Activated CD8-positive, alpha-beta memory T cell treated with anti-CD3 and anti-CD28 coated beads, Interleukin-2, amount 50 U/mL, for 24 hours (primary cell): ENCODE results near the gene SETDB2.

Source experiments
- DNase-seq: peaks from one replicate; pipeline ENCODE4 v3.0.0-alpha.2; 2020; ENCODE audit errors: extremely low read depth

SETDB2 gene

GRCh38 chr13:49443704-49444523 is at the start of gene SETDB2, which contains the start of gene CAB39L:
Gene SETDB2 (plus strand): TSS chr13:49444274. CDS start chr13:49451894, 7,620 bp downstream.
Gene CAB39L (minus strand): TSS chr13:49444064. CDS start chr13:49382910, 61,154 bp downstream.
- DNase-seq = peak; percentile 96

- no peak for DNase-seq
Observed at GRCh38 chr13:49395451-49395865, 48.6 kb upstream of the SETDB2 start.

- DNase-seq = no peak
Observed at GRCh38 chr13:49395878-49396380, 48.1 kb upstream of the SETDB2 start.

- no peak for DNase-seq
Observed at GRCh38 chr13:49399801-49400472, 44.1 kb upstream of the SETDB2 start.

GRCh38 chr13:49400755-49401659 is 43.1 kb upstream of the SETDB2 start:
- DNase-seq = no peak

GRCh38 chr13:49403996-49404702 is 39.9 kb upstream of the SETDB2 start:
- no peak for DNase-seq

- DNase-seq = no peak
Observed at GRCh38 chr13:49404703-49405020, 39.4 kb upstream of the SETDB2 start.

GRCh38 chr13:49407068-49407467 is 37.0 kb upstream of the SETDB2 start:
- no peak for DNase-seq

GRCh38 chr13:49407936-49408335 is 36.1 kb upstream of the SETDB2 start:
- no peak for DNase-seq

GRCh38 chr13:49409008-49409407 is 35.1 kb upstream of the SETDB2 start:
- DNase-seq = no peak

GRCh38 chr13:49410006-49410405 is 34.1 kb upstream of the SETDB2 start:
- no peak for DNase-seq

- DNase-seq = no peak
Observed at GRCh38 chr13:49410477-49410876, 33.6 kb upstream of the SETDB2 start.

GRCh38 chr13:49411353-49411752 is 32.7 kb upstream of the SETDB2 start:
- no peak for DNase-seq

GRCh38 chr13:49412749-49413148 is 31.3 kb upstream of the SETDB2 start:
- no peak for DNase-seq

- DNase-seq = no peak
Observed at GRCh38 chr13:49417161-49417560, 26.9 kb upstream of the SETDB2 start.

- no peak for DNase-seq
Observed at GRCh38 chr13:49418206-49418605, 25.9 kb upstream of the SETDB2 start.

- DNase-seq = no peak
Observed at GRCh38 chr13:49419276-49419675, 24.8 kb upstream of the SETDB2 start.

GRCh38 chr13:49421391-49421790 is 22.7 kb upstream of the SETDB2 start:
- no peak for DNase-seq

- no peak for DNase-seq
Observed at GRCh38 chr13:49424011-49424560, 20.0 kb upstream of the SETDB2 start.

- DNase-seq = no peak
Observed at GRCh38 chr13:49428041-49428763, 15.9 kb upstream of the SETDB2 start.
